ENCODE data around the gene VPS33A. TPM values are rescaled to one million over a fixed set of nuclear protein-coding genes. Genes with fewer than 3 reads are reported as not detected.
A peak's percentile ranks its signal among the peaks of the same experiment; 100 is the strongest.

VPS33A gene
- polyA plus RNA-seq (ENCODE audit: insufficient read length in 3 of 3): 10 to 100 TPM; 16.6 to 19.1 (median 18.2) TPM
- long read RNA-seq, donor 1, full-length matches to known transcripts: 2 of 2 reads
- long read RNA-seq, donor 1, partial matches to known transcripts: 0 of 2 reads
- long read RNA-seq, donor 1, other reads (novel, unspliced or antisense): 0 of 2 reads
- long read RNA-seq, donor 2, full-length matches to known transcripts: 3 of 3 reads
- long read RNA-seq, donor 2, partial matches to known transcripts: 0 of 3 reads
- long read RNA-seq, donor 2, other reads (novel, unspliced or antisense): 0 of 3 reads
- long read RNA-seq, donor 3, full-length matches to known transcripts: 4 of 4 reads
- long read RNA-seq, donor 3, partial matches to known transcripts: 0 of 4 reads
- long read RNA-seq, donor 3, other reads (novel, unspliced or antisense): 0 of 4 reads
- long read RNA-seq, donor 4, full-length matches to known transcripts: 4 of 4 reads
- long read RNA-seq, donor 4, partial matches to known transcripts: 0 of 4 reads
- long read RNA-seq, donor 4, other reads (novel, unspliced or antisense): 0 of 4 reads
- long read RNA-seq, donor 5: 0 reads
- long read RNA-seq, donor 6, full-length matches to known transcripts: 3 of 3 reads
- long read RNA-seq, donor 6, partial matches to known transcripts: 0 of 3 reads
- long read RNA-seq, donor 6, other reads (novel, unspliced or antisense): 0 of 3 reads
- long read RNA-seq, donor 7, full-length matches to known transcripts: 2 of 2 reads
- long read RNA-seq, donor 7, partial matches to known transcripts: 0 of 2 reads
- long read RNA-seq, donor 7, other reads (novel, unspliced or antisense): 0 of 2 reads
- long read RNA-seq, donor 8, full-length matches to known transcripts: 6 of 6 reads
- long read RNA-seq, donor 8, partial matches to known transcripts: 0 of 6 reads
- long read RNA-seq, donor 8, other reads (novel, unspliced or antisense): 0 of 6 reads
- long read RNA-seq, donor 9, partial matches to known transcripts: 0 of 3 reads
- long read RNA-seq, donor 9, other reads (novel, unspliced or antisense): 0 of 3 reads
- long read RNA-seq, donor 10, full-length matches to known transcripts: 6 of 6 reads
- long read RNA-seq, donor 10, partial matches to known transcripts: 0 of 6 reads
- long read RNA-seq, donor 10, other reads (novel, unspliced or antisense): 0 of 6 reads
- long read RNA-seq, donor 11, full-length matches to known transcripts: 3 of 3 reads
- long read RNA-seq, donor 11, partial matches to known transcripts: 0 of 3 reads
- long read RNA-seq, donor 11, other reads (novel, unspliced or antisense): 0 of 3 reads
- long read RNA-seq, donor 12, full-length matches to known transcripts: 4 of 4 reads
- long read RNA-seq, donor 12, partial matches to known transcripts: 0 of 4 reads
- long read RNA-seq, donor 12, other reads (novel, unspliced or antisense): 0 of 4 reads
- long read RNA-seq, donor 13: 0 reads
- long read RNA-seq, donor 14, full-length matches to known transcripts: 3 of 3 reads
- long read RNA-seq, donor 14, partial matches to known transcripts: 0 of 3 reads
- long read RNA-seq, donor 14, other reads (novel, unspliced or antisense): 0 of 3 reads
- long read RNA-seq, donor 15, full-length matches to known transcripts: 2 of 2 reads
- long read RNA-seq, donor 15, partial matches to known transcripts: 0 of 2 reads
- long read RNA-seq, donor 15, other reads (novel, unspliced or antisense): 0 of 2 reads
- long read RNA-seq, donor 16, full-length matches to known transcripts: 17 of 17 reads
- long read RNA-seq, donor 16, partial matches to known transcripts: 0 of 17 reads
- long read RNA-seq, donor 16, other reads (novel, unspliced or antisense): 0 of 17 reads

DNA sequence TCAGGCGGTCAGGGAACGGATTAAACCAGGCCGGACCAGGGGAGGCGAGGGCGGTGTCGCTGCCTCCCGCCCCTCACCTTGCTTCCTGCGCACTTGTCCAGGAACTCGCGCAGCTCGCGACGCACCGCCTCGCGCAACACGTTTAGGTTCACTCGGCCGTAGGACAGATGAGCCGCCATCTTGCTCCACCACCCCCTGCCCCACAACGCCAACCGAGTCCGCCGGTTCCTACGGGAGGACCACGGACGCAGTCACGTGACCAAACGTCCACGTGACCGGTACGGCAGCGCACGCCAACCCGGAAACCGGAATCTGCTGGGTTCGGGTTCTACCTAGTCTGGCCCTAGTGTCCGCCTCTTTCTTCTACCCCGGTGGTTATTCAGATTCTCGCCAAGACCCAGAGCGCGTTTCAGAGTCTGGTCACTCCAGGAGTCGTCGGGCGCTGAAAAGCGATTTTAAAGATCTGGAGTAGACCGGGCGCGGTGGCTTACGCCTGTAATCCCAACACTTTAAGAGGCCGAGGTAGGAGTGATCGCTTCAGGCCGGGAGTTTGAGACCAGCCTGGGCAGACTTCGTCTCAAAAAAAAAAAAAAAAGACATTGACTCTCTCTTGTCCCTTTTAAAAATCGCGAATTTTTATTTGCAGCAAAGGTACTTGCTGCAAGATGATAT is at the start of gene VPS33A:
TSS of gene VPS33A (minus strand) at position 265 of the 672 bp plus-strand sequence. CDS start at position 179, 86 bp downstream.
- peak; percentile 93 to 98 (median 96) for DNase-seq (ENCODE audit: extremely low read depth in 1 of 11, low read depth in 9 of 11, low spot score in 4 of 11)

DNA sequence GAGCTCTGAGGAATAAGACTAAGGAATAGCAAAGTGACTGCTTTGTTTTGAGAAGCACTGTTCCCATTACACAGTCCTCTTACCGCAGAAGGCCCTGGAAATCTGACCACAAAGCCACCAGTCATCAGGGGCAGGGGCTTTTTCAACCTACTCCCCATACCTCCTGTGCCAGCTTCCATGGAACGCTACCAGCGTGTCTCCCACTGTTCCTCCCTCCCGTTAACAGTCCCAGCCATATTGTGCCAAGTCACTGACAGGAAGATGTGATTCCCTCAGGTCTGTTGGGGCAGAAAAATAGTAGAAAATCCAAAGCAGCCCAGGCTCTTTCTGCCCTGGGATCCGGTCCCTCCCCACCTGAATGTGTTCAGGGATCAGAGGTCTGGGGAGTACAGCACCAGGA is 46.6 kb upstream of the VPS33A start:
- no peak for DNase-seq (ENCODE audit: extremely low read depth in 1 of 11, low read depth in 9 of 11, low spot score in 4 of 11)

DNA sequence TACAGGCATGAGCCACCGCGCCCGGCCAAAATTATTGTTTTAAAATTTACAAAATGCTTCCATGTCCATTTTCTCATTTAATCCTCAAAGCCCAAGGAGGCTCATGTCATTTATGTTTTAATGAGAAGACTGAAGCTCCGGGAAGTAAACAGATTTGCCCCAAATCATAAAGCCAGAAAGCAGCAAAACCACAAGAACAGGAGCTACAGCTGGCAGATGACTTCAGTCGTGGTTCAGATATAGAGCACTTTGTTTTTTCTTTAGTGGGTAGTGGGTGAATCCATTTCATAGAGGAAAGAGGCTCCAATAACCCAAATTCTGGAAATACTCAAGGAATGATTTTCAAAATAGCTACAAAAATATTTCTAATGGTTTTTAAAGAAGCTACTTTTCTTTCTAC is 45.4 kb upstream of the VPS33A start:
- DNase-seq (ENCODE audit: extremely low read depth in 1 of 11, low read depth in 9 of 11, low spot score in 4 of 11): no peak

DNA sequence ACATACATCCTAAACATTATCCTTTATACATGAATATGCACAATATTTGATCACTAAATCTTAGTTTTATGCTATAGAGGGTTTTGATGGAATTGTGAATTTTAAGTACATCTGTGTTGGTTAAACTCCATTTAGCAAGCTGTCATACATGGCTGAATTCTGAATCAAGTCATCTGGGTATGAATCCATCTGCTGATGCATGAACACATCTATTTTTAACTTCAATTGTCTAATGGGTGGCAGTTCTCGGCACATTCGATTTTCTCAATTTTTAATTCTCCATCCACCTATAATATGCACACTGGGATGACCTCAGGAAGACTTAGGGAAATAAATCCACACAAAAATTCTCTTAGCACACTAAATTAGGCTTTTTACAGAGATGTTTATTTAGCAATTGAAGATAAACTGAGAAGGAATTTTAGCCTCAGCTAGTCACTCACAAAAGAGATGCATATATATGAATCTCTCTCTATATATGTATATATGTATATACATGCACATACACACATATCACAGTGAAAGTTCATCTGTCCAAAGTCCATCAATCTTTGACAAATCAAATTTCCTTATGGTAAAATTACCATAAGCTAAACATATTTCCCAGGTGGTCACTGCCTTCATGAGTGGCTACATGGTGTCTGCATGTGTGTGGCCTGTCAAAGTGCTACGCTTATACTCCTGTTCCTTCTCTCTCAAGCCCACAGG is 44.5 kb upstream of the VPS33A start:
- no peak for DNase-seq (ENCODE audit: extremely low read depth in 1 of 11, low read depth in 9 of 11, low spot score in 4 of 11)

DNA sequence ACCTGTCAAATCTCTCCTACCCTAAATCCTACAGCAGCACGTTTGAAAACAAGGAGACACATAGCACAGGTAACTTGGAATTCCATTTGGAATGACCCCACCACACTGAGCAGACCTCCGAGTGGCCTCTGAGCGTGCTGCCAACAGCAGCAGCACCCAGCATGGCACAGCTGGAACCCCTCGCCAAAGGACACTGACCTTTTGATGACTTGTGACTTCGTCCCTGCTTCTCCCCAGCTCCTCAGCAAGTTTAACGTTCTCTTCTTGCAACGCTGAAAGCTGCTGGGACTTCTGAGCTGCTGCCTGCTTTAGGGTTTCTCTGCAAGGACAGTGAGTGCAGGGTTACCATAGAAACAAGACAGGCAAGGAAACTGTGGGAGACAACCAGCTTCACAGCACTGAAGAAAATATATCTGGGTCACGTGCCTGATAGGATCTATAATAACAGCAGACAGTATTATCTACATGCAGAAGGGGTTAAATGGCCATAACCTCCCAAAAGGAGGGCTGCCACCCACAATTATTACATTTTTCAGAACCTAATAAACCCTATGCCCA is 43.3 kb upstream of the VPS33A start:
- no peak for DNase-seq (ENCODE audit: extremely low read depth in 1 of 11, low read depth in 9 of 11, low spot score in 4 of 11)

DNA sequence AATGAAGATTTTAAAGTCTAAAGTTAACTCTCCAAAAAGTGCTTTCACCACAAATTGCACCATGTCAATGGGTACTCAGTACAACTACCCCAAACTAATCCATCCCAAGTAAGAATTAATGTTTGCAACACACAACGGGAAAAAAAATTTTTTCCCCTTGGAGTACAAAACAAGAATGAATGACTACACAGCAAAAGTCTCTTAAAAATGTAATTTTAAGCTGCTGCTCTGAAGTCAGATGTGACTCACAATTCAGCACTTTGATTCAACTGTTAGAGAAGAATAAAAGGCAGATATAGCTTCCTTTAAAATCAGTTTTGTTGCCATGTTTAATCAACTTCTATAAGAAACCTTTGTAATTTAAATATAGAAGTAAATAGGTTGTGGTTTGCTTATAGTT is 42.5 kb upstream of the VPS33A start:
- DNase-seq (ENCODE audit: extremely low read depth in 1 of 11, low read depth in 9 of 11, low spot score in 4 of 11): no peak

DNA sequence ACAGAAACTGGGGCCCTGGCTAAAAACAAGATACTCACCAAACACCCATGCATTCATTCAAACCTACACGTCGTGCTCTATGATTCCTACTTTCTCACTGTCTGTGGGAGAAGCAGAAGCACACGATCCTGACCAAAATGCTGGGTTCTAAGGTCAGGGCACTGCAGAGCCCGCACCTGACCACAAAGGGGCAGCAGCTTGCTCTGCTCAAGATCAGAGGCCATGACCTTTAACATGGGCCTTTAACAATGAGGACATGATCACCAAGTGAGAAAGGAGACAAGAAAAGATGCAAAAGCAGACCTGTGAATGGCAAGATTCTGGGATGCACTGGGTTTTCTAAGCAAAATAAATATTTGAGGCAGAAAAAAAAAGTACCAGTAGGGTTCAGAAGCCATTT is 40.1 kb upstream of the VPS33A start:
- DNase-seq (ENCODE audit: extremely low read depth in 1 of 11, low read depth in 9 of 11, low spot score in 4 of 11): no peak

DNA sequence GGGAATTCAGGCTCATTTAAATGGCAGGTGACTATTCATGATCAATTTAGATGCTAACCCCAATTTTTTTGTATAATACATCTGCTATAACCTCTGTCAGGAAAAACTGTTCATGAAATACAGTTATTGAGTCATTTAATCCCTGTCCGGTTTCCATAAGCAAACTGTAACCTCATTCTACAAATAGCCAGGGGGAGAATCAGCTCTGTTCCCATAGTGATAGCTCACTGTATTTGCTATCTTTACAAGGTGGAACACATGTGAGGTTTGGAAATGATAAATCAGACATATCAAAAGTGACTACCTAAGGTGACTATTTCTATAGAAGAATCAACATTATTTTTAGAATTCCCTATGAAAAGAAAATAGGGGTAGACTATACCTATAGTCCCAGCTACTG is 38.6 kb upstream of the VPS33A start:
- DNase-seq (ENCODE audit: extremely low read depth in 1 of 11, low read depth in 9 of 11, low spot score in 4 of 11): no peak

DNA sequence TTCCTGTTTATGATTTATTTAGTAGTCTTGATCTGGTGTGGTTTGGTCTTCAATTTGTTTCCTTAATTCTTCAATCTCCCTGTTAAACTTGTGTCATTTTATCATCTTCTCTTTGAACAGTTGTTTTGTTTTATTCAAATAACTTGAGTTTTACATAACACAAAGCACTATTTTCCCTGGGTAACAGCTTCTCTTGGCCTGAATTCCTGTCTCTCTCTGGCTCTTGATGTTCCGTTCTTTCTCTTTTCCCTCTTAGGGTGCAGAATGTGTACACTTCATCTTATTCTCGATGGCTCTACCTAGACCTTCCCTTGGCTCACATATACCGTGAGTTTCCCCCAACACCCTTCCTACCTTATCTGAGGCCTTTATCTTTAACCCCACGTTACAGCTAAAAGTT is 36.8 kb upstream of the VPS33A start:
- no peak for DNase-seq (ENCODE audit: extremely low read depth in 1 of 11, low read depth in 9 of 11, low spot score in 4 of 11)

DNA sequence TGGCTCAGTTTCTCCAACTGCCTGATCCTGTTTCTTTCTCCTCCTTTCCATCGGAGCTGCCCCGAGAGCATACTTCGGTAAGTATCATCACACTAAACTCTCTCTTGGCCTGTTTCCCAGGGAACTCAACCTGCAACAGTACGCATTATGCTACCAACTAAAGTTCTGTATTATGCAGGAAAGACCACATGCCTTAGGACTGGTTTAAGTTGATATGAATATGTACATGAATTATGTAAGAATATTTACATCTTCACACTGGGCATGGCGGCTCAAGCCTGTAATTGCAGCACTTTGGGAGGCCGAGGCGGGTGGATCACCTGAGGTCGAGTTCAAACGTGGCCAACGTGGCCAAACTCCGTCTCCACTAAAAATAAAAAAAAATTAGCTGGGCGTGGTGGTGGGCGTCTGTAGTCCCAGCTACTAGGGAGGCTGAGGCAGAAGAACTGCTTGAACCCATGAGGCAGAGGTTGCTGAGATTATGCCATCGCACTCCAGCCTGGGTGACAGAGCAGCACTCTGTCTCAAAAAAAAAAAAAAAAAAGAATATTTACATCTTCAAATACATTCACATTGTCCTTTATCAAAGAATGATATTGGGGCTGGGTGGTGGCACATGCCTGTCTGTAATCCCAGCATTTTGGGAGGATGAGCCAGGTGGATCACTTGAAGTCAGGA is 31.9 kb upstream of the VPS33A start:
- DNase-seq (ENCODE audit: extremely low read depth in 1 of 11, low read depth in 9 of 11, low spot score in 4 of 11): no peak

DNA sequence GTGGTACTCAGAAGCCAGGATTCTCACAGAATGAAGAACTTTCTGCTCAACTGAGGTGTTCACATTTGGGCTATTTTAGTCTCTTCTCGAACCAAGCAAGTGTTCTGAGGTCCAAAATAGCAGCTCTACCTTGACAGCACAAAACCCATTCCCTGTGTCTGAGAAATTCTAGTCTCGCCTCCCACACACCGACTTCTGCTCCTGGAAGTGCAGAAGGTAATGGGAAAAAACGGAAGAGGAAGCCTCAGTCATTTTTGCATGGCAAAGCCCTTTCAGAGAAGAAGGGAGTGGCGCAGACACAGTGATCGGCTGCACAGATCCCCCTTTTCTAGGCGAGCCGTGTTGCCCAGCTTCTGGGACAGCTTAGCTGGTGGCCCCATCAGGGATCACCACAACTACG is 31.2 kb upstream of the VPS33A start:
- no peak for DNase-seq (ENCODE audit: extremely low read depth in 1 of 11, low read depth in 9 of 11, low spot score in 4 of 11)

DNA sequence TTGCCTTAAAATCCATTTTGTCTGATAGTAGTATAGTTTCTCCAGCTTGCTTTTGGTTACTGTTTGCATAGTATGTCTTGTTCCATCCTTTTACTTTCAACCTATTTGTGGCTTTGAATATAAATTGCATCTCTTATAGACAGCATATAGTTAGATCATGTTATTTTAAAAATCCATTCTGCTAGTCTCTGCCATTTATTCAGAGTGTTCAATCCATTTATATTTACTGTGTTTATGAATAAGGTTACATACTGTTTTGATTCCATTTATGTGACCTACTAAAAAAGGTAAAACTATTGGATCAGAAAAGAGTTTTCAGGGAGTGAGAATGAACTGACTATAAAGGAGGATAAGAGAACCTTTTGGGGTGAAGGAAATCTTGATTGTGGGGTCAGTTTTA is 29.6 kb upstream of the VPS33A start:
- no peak for DNase-seq (ENCODE audit: extremely low read depth in 1 of 11, low read depth in 9 of 11, low spot score in 4 of 11)

DNA sequence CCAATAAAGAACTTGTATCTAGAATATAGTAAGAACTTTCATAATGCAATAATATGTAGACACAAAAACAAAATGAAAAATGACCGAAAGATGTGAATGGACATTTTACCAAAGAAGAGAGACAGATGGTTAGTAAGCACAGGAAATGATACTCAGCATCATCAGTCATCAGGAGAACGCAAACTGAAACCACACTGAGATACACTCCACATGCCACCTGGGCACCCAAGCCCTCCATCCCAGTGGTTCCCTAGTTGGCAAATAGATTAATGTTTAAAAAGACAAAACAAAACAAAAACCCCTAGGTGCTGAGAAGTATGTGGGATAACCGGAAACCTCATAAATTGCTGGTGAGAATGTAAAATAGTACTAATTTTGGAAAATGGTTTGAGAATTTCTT is 26.8 kb upstream of the VPS33A start:
- DNase-seq (ENCODE audit: extremely low read depth in 1 of 11, low read depth in 9 of 11, low spot score in 4 of 11): no peak

DNA sequence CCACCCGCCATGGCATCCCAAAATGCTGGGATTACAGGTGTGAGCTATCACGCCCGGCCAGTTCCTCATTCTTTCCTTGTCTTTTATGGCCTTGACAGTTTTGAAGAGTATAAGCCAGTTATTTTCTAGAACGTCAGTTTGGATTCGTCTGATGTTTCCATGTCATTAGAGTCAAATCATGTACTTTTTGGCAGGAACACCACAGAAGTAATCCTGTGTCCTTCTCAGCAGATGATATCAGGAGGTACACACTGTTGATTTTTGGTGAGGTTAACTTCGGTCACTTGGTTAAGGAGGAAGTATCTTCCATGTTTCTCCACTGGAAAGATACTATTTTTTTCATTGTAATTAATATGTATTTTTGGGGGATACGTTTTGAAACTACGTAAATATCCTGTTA is 25.1 kb upstream of the VPS33A start:
- DNase-seq (ENCODE audit: extremely low read depth in 1 of 11, low read depth in 9 of 11, low spot score in 4 of 11): no peak

DNA sequence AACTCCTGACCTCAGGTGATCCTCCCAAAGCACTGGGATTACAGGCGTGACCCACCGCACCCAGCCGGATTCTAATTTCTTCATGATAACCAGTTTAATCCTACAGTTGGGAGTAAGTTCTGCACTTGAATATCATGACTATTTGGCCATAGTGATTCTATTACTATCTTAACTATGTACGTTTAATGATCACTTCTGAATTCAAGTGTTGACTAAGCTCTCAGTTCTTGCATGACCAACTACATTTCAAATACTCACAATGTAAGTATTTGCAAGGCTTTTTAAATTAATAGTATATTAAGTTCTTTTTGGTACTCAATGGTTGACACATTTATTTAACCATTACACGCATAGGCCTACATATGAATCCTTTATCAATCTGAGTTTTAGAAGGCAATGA is 17.4 kb upstream of the VPS33A start:
- no peak for DNase-seq (ENCODE audit: extremely low read depth in 1 of 11, low read depth in 9 of 11, low spot score in 4 of 11)

DNA sequence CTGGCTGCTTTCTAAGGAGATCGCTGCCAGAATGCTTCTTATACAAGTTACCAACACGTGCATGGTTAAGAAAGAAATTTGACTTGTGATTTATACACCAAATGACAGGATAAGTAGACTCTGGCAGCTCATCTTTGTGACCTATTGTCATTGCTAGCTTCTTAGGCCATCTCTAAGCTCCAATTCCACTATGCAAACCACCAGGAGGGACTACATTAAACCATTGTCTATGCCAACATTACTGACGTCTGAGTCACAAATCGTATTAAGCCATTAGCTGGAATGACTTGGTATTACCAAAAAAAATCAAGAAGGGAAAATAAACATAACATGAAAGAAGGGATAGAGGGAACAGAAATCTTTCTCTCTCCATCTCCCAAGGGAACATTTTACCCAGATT is 15.8 kb upstream of the VPS33A start:
- DNase-seq (ENCODE audit: extremely low read depth in 1 of 11, low read depth in 9 of 11, low spot score in 4 of 11): no peak
